Measurements from ENCODE around the gene SLIT3. TPM values are rescaled to one million over a fixed set of nuclear protein-coding genes. Genes with fewer than 3 reads are reported as not detected.

SLIT3 gene
- total RNA-seq, 1 experiment from 2014 or later, result 0.92 TPM

DNA sequence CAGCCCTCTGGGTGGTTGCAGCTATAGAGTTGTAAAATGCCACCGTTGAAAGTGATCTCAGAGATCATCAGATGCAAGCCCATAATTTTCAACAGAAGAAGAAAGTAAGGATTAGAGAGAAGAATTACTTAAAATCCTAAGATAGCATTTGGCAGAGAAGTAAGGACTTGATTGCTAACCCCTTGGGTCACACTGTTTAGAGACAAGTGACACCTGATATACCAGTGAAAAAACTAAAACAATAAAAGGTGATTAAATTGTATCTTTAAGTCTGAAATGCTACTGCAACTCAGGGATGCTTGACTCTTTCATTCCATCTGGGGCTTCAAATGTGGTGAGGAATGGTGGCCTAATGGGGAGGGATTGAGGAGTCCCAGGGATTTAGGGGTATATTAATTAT lies 440.9 kb downstream of the SLIT3 start:
- Histone ChIP-seq H3K4me1 (ENCODE audit: insufficient read depth, low read length) (no peaks in the 10 kb centered on the region), H2BK12ac (ENCODE audit: insufficient read length, low read depth, low read length) (no peak overlapping the region), H3K27me3 (ENCODE audit: insufficient read depth, low read length) (no peaks in the 10 kb centered on the region), H2BK120ac (ENCODE audit: low read depth, low read length, poor library complexity, severe bottlenecking) (no peak overlapping the region), H3K79me2 (ENCODE audit: insufficient read depth, low read length) (no peaks in the 10 kb centered on the region), H2AFZ (ENCODE audit: low read length) (no peak overlapping the region), H3K18ac (ENCODE audit: insufficient read length, low read depth, low read length) (no peak overlapping the region), H3K14ac (ENCODE audit: insufficient read depth, low read length) (no peak overlapping the region), H3K79me1 (ENCODE audit: insufficient read depth, low read depth, low read length, poor library complexity, severe bottlenecking) (no peaks in the 10 kb centered on the region), H2BK5ac (ENCODE audit: insufficient read length, low read length) (no peak overlapping the region), H3T11ph (ENCODE audit: low read length) (no peak overlapping the region), H2BK20ac (ENCODE audit: low read depth, low read length, poor library complexity, severe bottlenecking) (no peak overlapping the region), H3K9ac (ENCODE audit: extremely low read depth, insufficient read length, low read length) (no peak overlapping the region), H3K23me2 (ENCODE audit: insufficient read length, low read depth, low read length, poor library complexity, severe bottlenecking) (no peaks in the 10 kb centered on the region), H3K4ac (ENCODE audit: low read depth, low read length) (no peak overlapping the region), H2BK15ac (ENCODE audit: low read depth, low read length) (no peak overlapping the region), H2AK5ac (ENCODE audit: insufficient read length, low read length) (no peak overlapping the region), H3K27ac (ENCODE audit: insufficient read length, low read depth, low read length) (no peak overlapping the region), H4K8ac (replicated peaks; ENCODE audit: insufficient read length, low read depth, low read length) (no peak overlapping the region), H4K91ac (ENCODE audit: insufficient read length, low read depth, low read length) (no peak overlapping the region), H3K23ac (ENCODE audit: insufficient read length, low read depth, low read length) (no peak overlapping the region), H3K56ac (ENCODE audit: insufficient read length, low read depth, low read length) (no peak overlapping the region), H3K4me2 (ENCODE audit: insufficient read depth, insufficient read length, low read length) (no peak overlapping the region), H4K20me1 (ENCODE audit: control insufficient read depth, insufficient read depth, insufficient read length) (no peaks in the 10 kb centered on the region), H3K9me3 (ENCODE audit: control insufficient read depth, low read depth, low read length) (no peaks in the 10 kb centered on the region), H4K5ac (ENCODE audit: insufficient read length, low read depth, low read length) (no peak overlapping the region)
- WGBS (ENCODE audit: extremely low coverage, insufficient read length, low lambda C conversion rate), result no CpG with 5 or more reads among the region's 1 CpG
- Mint-ChIP-seq H3K27me3 (ENCODE audit: low read depth) (peaks cover 8% of the 10 kb centered on the region), H3K27ac (no peak overlapping the region), H3K4me3 (no peak overlapping the region), H3K9me3 (no peaks in the 10 kb centered on the region), H3K4me1 (peaks cover 2% of the 10 kb centered on the region in 2 experiments; a peak in 1 of 4 replicates), H3K36me3 (ENCODE audit: insufficient read depth in 1 of 3, low read depth in 3 of 3) (no peaks in the 10 kb centered on the region)
- no peak for DNase-seq
- TF ChIP-seq, protein P1, sequence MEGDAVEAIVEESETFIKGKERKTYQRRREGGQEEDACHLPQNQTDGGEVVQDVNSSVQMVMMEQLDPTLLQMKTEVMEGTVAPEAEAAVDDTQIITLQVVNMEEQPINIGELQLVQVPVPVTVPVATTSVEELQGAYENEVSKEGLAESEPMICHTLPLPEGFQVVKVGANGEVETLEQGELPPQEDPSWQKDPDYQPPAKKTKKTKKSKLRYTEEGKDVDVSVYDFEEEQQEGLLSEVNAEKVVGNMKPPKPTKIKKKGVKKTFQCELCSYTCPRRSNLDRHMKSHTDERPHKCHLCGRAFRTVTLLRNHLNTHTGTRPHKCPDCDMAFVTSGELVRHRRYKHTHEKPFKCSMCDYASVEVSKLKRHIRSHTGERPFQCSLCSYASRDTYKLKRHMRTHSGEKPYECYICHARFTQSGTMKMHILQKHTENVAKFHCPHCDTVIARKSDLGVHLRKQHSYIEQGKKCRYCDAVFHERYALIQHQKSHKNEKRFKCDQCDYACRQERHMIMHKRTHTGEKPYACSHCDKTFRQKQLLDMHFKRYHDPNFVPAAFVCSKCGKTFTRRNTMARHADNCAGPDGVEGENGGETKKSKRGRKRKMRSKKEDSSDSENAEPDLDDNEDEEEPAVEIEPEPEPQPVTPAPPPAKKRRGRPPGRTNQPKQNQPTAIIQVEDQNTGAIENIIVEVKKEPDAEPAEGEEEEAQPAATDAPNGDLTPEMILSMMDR (conservative IDR thresholded peaks at IDR 0.05), result no peak
